B cell (primary cell): ENCODE results near the gene EGF.

Experiments
- CTCF ChIP-seq: fragments of 200-600 bp; IDR thresholded peaks from one replicate; pipeline ENCODE4 v1.8.0; 2022; ENCODE audit warnings: antibody characterized with exemption, mild to moderate bottlenecking
- EZH2 ChIP-seq: IDR thresholded peaks from 2 replicates; pipeline ENCODE4 v1.6.1; 2012; ENCODE audit warnings: borderline replicate concordance, low read depth, mild to moderate bottlenecking, moderate library complexity, low read length; ENCODE audit not compliant: insufficient read depth, poor library complexity, severe bottlenecking

- no peak for TF ChIP-seq CTCF
- TF ChIP-seq EZH2: no peak
Measured at GRCh38 chr4:110022457-110022856, 109.8 kb downstream of the EGF start.
